Measurements from ENCODE around the gene CLEC2A. TPM values are rescaled to one million over a fixed set of nuclear protein-coding genes. Genes with fewer than 3 reads are reported as not detected.

Gene CLEC2A
- total RNA-seq, 1 experiment from 2014 or later: 0.87 TPM

DNA sequence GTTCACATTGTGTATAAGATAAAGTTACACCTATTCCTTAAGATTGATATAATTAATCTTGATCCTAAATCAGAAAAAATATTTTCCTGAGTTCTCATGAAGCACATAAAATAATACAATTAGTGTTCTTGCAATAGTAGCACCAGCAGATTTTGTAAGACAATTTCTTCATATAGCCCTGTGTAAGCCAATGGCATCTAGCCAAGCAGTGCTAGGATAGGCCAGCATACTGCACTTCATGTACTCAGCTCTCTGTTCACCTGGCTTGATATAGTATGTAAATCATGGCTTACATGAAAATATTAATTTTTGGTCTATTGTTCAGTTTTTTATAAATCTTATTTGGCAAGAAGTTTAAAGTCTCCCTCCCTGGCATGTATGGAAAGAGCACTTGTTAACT is 49.0 kb downstream of the CLEC2A start:
- Histone ChIP-seq H4K8ac (replicated peaks; ENCODE audit: insufficient read length, low read depth, low read length) (no peak overlapping the region), H3K79me1 (ENCODE audit: insufficient read depth, low read depth, low read length, poor library complexity, severe bottlenecking) (no peaks in the 10 kb centered on the region), H2BK20ac (ENCODE audit: low read depth, low read length, poor library complexity, severe bottlenecking) (no peak overlapping the region), H2AK5ac (ENCODE audit: insufficient read length, low read length) (no peak overlapping the region), H3K27ac (ENCODE audit: insufficient read length, low read depth, low read length) (no peak overlapping the region), H3K23ac (ENCODE audit: insufficient read length, low read depth, low read length) (no peak overlapping the region), H4K20me1 (ENCODE audit: control insufficient read depth, insufficient read depth, insufficient read length) (no peaks in the 10 kb centered on the region), H3K9ac (ENCODE audit: extremely low read depth, insufficient read length, low read length) (no peak overlapping the region), H3K23me2 (ENCODE audit: insufficient read length, low read depth, low read length, poor library complexity, severe bottlenecking) (no peaks in the 10 kb centered on the region), H3K56ac (ENCODE audit: insufficient read length, low read depth, low read length) (no peak overlapping the region), H3K18ac (ENCODE audit: insufficient read length, low read depth, low read length) (no peak overlapping the region), H2AFZ (ENCODE audit: low read length) (no peak overlapping the region), H4K91ac (ENCODE audit: insufficient read length, low read depth, low read length) (no peak overlapping the region), H2BK5ac (ENCODE audit: insufficient read length, low read length) (no peak overlapping the region), H3K9me3 (ENCODE audit: control insufficient read depth, low read depth, low read length) (no peaks in the 10 kb centered on the region), H3K27me3 (ENCODE audit: insufficient read depth, low read length) (no peaks in the 10 kb centered on the region), H2BK15ac (ENCODE audit: low read depth, low read length) (no peak overlapping the region), H3T11ph (ENCODE audit: low read length) (no peak overlapping the region), H3K4ac (ENCODE audit: low read depth, low read length) (no peak overlapping the region), H2BK12ac (ENCODE audit: insufficient read length, low read depth, low read length) (no peak overlapping the region), H3K4me2 (ENCODE audit: insufficient read depth, insufficient read length, low read length) (no peak overlapping the region), H4K5ac (ENCODE audit: insufficient read length, low read depth, low read length) (no peak overlapping the region), H3K79me2 (ENCODE audit: insufficient read depth, low read length) (no peaks in the 10 kb centered on the region), H3K4me1 (ENCODE audit: insufficient read depth, low read length) (no peaks in the 10 kb centered on the region), H3K14ac (ENCODE audit: insufficient read depth, low read length) (no peak overlapping the region), H2BK120ac (ENCODE audit: low read depth, low read length, poor library complexity, severe bottlenecking) (no peak overlapping the region)
- Mint-ChIP-seq H3K27ac (no peak overlapping the region), H3K9me3 (no peaks in the 10 kb centered on the region; a peak in 1 of 5 replicates), H3K4me3 (no peak overlapping the region), H3K4me1 (peaks cover 12 to 15% of the 10 kb centered on the region in 2 experiments), H3K36me3 (ENCODE audit: insufficient read depth in 1 of 3, low read depth in 3 of 3) (no peaks in the 10 kb centered on the region), H3K27me3 (ENCODE audit: low read depth) (no peaks in the 10 kb centered on the region)
- TF ChIP-seq, protein P1, sequence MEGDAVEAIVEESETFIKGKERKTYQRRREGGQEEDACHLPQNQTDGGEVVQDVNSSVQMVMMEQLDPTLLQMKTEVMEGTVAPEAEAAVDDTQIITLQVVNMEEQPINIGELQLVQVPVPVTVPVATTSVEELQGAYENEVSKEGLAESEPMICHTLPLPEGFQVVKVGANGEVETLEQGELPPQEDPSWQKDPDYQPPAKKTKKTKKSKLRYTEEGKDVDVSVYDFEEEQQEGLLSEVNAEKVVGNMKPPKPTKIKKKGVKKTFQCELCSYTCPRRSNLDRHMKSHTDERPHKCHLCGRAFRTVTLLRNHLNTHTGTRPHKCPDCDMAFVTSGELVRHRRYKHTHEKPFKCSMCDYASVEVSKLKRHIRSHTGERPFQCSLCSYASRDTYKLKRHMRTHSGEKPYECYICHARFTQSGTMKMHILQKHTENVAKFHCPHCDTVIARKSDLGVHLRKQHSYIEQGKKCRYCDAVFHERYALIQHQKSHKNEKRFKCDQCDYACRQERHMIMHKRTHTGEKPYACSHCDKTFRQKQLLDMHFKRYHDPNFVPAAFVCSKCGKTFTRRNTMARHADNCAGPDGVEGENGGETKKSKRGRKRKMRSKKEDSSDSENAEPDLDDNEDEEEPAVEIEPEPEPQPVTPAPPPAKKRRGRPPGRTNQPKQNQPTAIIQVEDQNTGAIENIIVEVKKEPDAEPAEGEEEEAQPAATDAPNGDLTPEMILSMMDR (conservative IDR thresholded peaks at IDR 0.05): no peak
- no peak for DNase-seq

Measured in H9 (cell line).